HCT116 (cell line): ENCODE measurements around the gene CARS1.

ENCODE experiments used
- CBX3 ChIP-seq: IDR thresholded peaks from 2 replicates; pipeline ENCODE4 v1.6.1; 2012; ENCODE audit warnings: low read depth
- CTCF ChIP-seq, 3 experiments: fragments of 200-600 bp in 1 of 3; sonication (generic) in 1 of 3; IDR thresholded peaks in 2 of 3; conservative IDR thresholded peaks in 1 of 3; 2 replicates each; pipeline ENCODE4 v1.5.1; 2012 to 2017; ENCODE audit warnings: low read depth in 2 of 3, low read length in 2 of 3, antibody characterized with exemption in 1 of 3, borderline replicate concordance in 1 of 3, control low read depth in 1 of 3, mild to moderate bottlenecking in 1 of 3, mixed read lengths in 1 of 3, mixed run types in 1 of 3, moderate library complexity in 1 of 3; ENCODE audit not compliant: insufficient read depth in 1 of 3
- EGR1 ChIP-seq: IDR thresholded peaks from 2 replicates; pipeline ENCODE4 v1.6.1; 2012; ENCODE audit warnings: low read depth
- EZH2 ChIP-seq: fragments of 200-600 bp; sonication (generic); IDR thresholded peaks from 2 replicates; pipeline ENCODE4 v1.6.1; 2017; ENCODE audit warnings: antibody characterized with exemption, mixed run types
- POLR2A ChIP-seq: IDR thresholded peaks from 2 replicates; pipeline ENCODE4 v1.7.0; 2011; ENCODE audit warnings: borderline replicate concordance; ENCODE audit not compliant: insufficient read depth, insufficient read length; ENCODE audit errors: extremely low read depth
- POLR2AphosphoS5 ChIP-seq: IDR thresholded peaks from 2 replicates; pipeline ENCODE4 v1.6.1; 2011; ENCODE audit warnings: mild to moderate bottlenecking, low read depth, low read length, moderate library complexity
- SRF ChIP-seq: IDR thresholded peaks from 2 replicates; pipeline ENCODE4 v1.6.1; 2012; ENCODE audit warnings: low read depth
- YY1 ChIP-seq: IDR thresholded peaks from 2 replicates; pipeline ENCODE4 v1.6.1; 2011; ENCODE audit warnings: low read length, low read depth, moderate library complexity, mild to moderate bottlenecking; ENCODE audit not compliant: insufficient replicate concordance; ENCODE audit errors: extremely low read depth
- ZFX ChIP-seq: fragments of 450-650 bp; IDR thresholded peaks from 2 replicates; pipeline ENCODE4 v1.6.1; 2017
- ZNF274 ChIP-seq: fragments of 200-500 bp; sonication (Bioruptor generic); IDR thresholded peaks from 2 replicates; pipeline ENCODE4 v1.6.1; 2014; ENCODE audit warnings: mild to moderate bottlenecking, low read depth, low read length, inconsistent platforms
- TF ChIP-seq, protein P1 (sequence below): IDR thresholded peaks from 2 replicates; pipeline ENCODE4 v1.6.1; 2012
- TF ChIP-seq, protein P2 (sequence below): IDR thresholded peaks from 2 replicates; pipeline ENCODE4 v1.6.1; 2012; ENCODE audit warnings: low read depth
- TF ChIP-seq, protein P3 (sequence below): IDR thresholded peaks from 2 replicates; pipeline ENCODE4 v1.6.1; 2012
- TF ChIP-seq, protein P4 (sequence below): IDR thresholded peaks from 2 replicates; pipeline ENCODE4 v1.6.1; 2011; ENCODE audit warnings: mild to moderate bottlenecking, low read length, moderate library complexity; ENCODE audit not compliant: insufficient replicate concordance; ENCODE audit errors: extremely low read depth

GRCh38 chr11:3052567-3052966, 4.7 kb downstream of the CARS1 start:
- TF ChIP-seq CTCF (IDR thresholded peaks at IDR 0.05 in 2 of 3, conservative IDR thresholded peaks at IDR 0.05 in 1 of 3; ENCODE audit: borderline replicate concordance in 1 of 3, insufficient read depth in 1 of 3, low read depth in 2 of 3, low read length in 2 of 3) (no peak), ZFX (no peak), POLR2A (no peak), POLR2AphosphoS5 (no peak), SRF (no peak), EGR1 (no peak), ZNF274 (no peak), EZH2 (no peak), YY1 (no peak), CBX3 (no peak)
- TF ChIP-seq, protein P1, sequence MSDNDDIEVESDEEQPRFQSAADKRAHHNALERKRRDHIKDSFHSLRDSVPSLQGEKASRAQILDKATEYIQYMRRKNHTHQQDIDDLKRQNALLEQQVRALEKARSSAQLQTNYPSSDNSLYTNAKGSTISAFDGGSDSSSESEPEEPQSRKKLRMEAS, result no peak
- TF ChIP-seq, protein P2, sequence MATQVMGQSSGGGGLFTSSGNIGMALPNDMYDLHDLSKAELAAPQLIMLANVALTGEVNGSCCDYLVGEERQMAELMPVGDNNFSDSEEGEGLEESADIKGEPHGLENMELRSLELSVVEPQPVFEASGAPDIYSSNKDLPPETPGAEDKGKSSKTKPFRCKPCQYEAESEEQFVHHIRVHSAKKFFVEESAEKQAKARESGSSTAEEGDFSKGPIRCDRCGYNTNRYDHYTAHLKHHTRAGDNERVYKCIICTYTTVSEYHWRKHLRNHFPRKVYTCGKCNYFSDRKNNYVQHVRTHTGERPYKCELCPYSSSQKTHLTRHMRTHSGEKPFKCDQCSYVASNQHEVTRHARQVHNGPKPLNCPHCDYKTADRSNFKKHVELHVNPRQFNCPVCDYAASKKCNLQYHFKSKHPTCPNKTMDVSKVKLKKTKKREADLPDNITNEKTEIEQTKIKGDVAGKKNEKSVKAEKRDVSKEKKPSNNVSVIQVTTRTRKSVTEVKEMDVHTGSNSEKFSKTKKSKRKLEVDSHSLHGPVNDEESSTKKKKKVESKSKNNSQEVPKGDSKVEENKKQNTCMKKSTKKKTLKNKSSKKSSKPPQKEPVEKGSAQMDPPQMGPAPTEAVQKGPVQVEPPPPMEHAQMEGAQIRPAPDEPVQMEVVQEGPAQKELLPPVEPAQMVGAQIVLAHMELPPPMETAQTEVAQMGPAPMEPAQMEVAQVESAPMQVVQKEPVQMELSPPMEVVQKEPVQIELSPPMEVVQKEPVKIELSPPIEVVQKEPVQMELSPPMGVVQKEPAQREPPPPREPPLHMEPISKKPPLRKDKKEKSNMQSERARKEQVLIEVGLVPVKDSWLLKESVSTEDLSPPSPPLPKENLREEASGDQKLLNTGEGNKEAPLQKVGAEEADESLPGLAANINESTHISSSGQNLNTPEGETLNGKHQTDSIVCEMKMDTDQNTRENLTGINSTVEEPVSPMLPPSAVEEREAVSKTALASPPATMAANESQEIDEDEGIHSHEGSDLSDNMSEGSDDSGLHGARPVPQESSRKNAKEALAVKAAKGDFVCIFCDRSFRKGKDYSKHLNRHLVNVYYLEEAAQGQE, result no peak
- TF ChIP-seq, protein P3, sequence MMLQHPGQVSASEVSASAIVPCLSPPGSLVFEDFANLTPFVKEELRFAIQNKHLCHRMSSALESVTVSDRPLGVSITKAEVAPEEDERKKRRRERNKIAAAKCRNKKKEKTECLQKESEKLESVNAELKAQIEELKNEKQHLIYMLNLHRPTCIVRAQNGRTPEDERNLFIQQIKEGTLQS, result no peak
- TF ChIP-seq, protein P4, sequence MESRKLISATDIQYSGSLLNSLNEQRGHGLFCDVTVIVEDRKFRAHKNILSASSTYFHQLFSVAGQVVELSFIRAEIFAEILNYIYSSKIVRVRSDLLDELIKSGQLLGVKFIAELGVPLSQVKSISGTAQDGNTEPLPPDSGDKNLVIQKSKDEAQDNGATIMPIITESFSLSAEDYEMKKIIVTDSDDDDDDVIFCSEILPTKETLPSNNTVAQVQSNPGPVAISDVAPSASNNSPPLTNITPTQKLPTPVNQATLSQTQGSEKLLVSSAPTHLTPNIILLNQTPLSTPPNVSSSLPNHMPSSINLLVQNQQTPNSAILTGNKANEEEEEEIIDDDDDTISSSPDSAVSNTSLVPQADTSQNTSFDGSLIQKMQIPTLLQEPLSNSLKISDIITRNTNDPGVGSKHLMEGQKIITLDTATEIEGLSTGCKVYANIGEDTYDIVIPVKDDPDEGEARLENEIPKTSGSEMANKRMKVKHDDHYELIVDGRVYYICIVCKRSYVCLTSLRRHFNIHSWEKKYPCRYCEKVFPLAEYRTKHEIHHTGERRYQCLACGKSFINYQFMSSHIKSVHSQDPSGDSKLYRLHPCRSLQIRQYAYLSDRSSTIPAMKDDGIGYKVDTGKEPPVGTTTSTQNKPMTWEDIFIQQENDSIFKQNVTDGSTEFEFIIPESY, result no peak
